Neural cell (in vitro differentiated cells): ENCODE data around the gene BORCS5. TPM values are rescaled to one million over a fixed set of nuclear protein-coding genes. Genes with fewer than 3 reads are reported as not detected.

Experiments
- H2AFZ ChIP-seq: fragments of 200-600, 300-800 bp; sonication (generic), shearing (Covaris generic); 2 replicates; pipeline ENCODE4 v1.6.0; 2014; ENCODE audit warnings: low read depth, mild to moderate bottlenecking, antibody characterized with exemption, low read length, moderate library complexity
- H3F3A ChIP-seq: fragments of 200-600 bp; shearing (Covaris generic); 2 replicates; pipeline ENCODE4 v1.6.1; 2016; ENCODE audit warnings: mild to moderate bottlenecking, moderate library complexity, mixed read lengths, antibody characterized with exemption, low read length; ENCODE audit not compliant: insufficient read depth, poor library complexity, severe bottlenecking
- H3K27ac ChIP-seq: fragments of 200-600, 300-800 bp; sonication (generic), shearing (Covaris generic); 2 replicates; pipeline ENCODE4 v1.5.1; 2014; ENCODE audit warnings: mild to moderate bottlenecking, low read length, moderate library complexity
- H3K27me3 ChIP-seq: fragments of 300-800, 200-600 bp; sonication (generic), shearing (Covaris generic); 2 replicates; pipeline ENCODE4 v1.6.0; 2014; ENCODE audit warnings: mild to moderate bottlenecking, low read depth, low read length, moderate library complexity; ENCODE audit not compliant: insufficient read depth
- H3K36me3 ChIP-seq: fragments of 300-800, 200-600 bp; sonication (generic), shearing (Covaris generic); 2 replicates; pipeline ENCODE4 v1.5.1; 2014; ENCODE audit warnings: mild to moderate bottlenecking, antibody characterized with exemption, low read length, moderate library complexity; ENCODE audit not compliant: insufficient read depth
- H3K4me2 ChIP-seq: fragments of 300-800, 200-600 bp; sonication (generic), shearing (Covaris generic); 2 replicates; pipeline ENCODE4 v1.6.0; 2014; ENCODE audit warnings: mild to moderate bottlenecking, low read length
- H3K4me3 ChIP-seq: fragments of 300-800, 200-600 bp; sonication (generic), shearing (Covaris generic); 2 replicates; pipeline ENCODE4 v1.5.1; 2014; ENCODE audit warnings: mild to moderate bottlenecking, low read length, moderate library complexity
- H3K79me2 ChIP-seq: fragments of 200-600 bp; shearing (Covaris generic); replicated peaks from 2 replicates; pipeline ENCODE4 v1.6.0; 2014; ENCODE audit warnings: mild to moderate bottlenecking, low read length, moderate library complexity; ENCODE audit not compliant: insufficient read depth
- H3K9ac ChIP-seq: fragments of 300-800, 200-600 bp; sonication (generic), shearing (Covaris generic); 2 replicates; pipeline ENCODE4 v1.6.1; 2016; ENCODE audit warnings: mild to moderate bottlenecking, low read length, mixed read lengths
- H3K9me2 ChIP-seq: fragments of 200-600 bp; shearing (Covaris generic); 2 replicates; pipeline ENCODE4 v1.6.1; 2016; ENCODE audit warnings: mild to moderate bottlenecking, low read length, mixed read lengths; ENCODE audit not compliant: insufficient read depth
- H3K9me3 ChIP-seq: fragments of 200-600, 300-800 bp; sonication (generic), shearing (Covaris generic); 2 replicates; pipeline ENCODE4 v1.6.1; 2016; ENCODE audit warnings: mild to moderate bottlenecking, mixed run types, low read length, moderate library complexity, mixed read lengths
- H4K20me1 ChIP-seq: fragments of 200-600 bp; shearing (Covaris generic); 2 replicates; pipeline ENCODE4 v1.6.1; 2016; ENCODE audit warnings: mild to moderate bottlenecking, mixed run types; ENCODE audit not compliant: insufficient read depth
- CTCF ChIP-seq: fragments of 450-650 bp; IDR thresholded peaks from 2 replicates; pipeline ENCODE4 v1.5.1; 2014; ENCODE audit warnings: antibody characterized with exemption, mild to moderate bottlenecking, moderate library complexity; ENCODE audit not compliant: poor library complexity, severe bottlenecking
- EP300 ChIP-seq: fragments of 450-650 bp; conservative IDR thresholded peaks from 2 replicates; pipeline ENCODE4 v1.6.1; 2014; ENCODE audit warnings: antibody characterized with exemption, mild to moderate bottlenecking, moderate library complexity; ENCODE audit not compliant: poor library complexity, severe bottlenecking
- EZH2 ChIP-seq: fragments of 200-600, 300-800 bp; shearing (Covaris generic), sonication (generic); IDR thresholded peaks from 2 replicates; pipeline ENCODE4 v1.6.1; 2014; ENCODE audit warnings: antibody characterized with exemption, low read length, borderline replicate concordance, mild to moderate bottlenecking; ENCODE audit not compliant: insufficient read depth, poor library complexity, severe bottlenecking
- MXI1 ChIP-seq: fragments of 450-650 bp; conservative IDR thresholded peaks from 2 replicates; pipeline ENCODE4 v1.6.1; 2014; ENCODE audit warnings: antibody characterized with exemption, mild to moderate bottlenecking; ENCODE audit not compliant: poor library complexity, severe bottlenecking
- POLR2AphosphoS5 ChIP-seq: IDR thresholded peaks from 2 replicates; pipeline ENCODE4 v1.6.1; 2012
- RAD21 ChIP-seq: fragments of 450-650 bp; conservative IDR thresholded peaks from 2 replicates; pipeline ENCODE4 v1.6.1; 2014; ENCODE audit warnings: antibody characterized with exemption, mild to moderate bottlenecking, moderate library complexity
- REST ChIP-seq: IDR thresholded peaks from 2 replicates; pipeline ENCODE4 v1.6.1; 2012; ENCODE audit warnings: borderline replicate concordance
- SMC3 ChIP-seq: fragments of 450-650 bp; conservative IDR thresholded peaks from 2 replicates; pipeline ENCODE4 v1.6.1; 2014; ENCODE audit warnings: antibody characterized with exemption, mild to moderate bottlenecking, moderate library complexity; ENCODE audit not compliant: poor library complexity
- TAF1 ChIP-seq: IDR thresholded peaks from 2 replicates; pipeline ENCODE4 v1.6.1; 2012; ENCODE audit warnings: low read depth
- polyA plus RNA-seq: library from polyadenylated mRNA; depleted of rRNA; stranded (reverse); fragments of >200 nt; gene quantifications from 2 replicates; pipeline ENCODE4 v1.2.3, GENCODE V29; 2014

Gene BORCS5
- polyA plus RNA-seq, 1 donor from 2014 or later: 14.2 TPM

- H3K9me2 ChIP-seq: no peaks in the 10 kb centered on the region
- H3K36me3 ChIP-seq: no peaks in the 10 kb centered on the region
- TF ChIP-seq CTCF (no peak), EP300 (no peak), SMC3 (no peak), RAD21 (no peak), REST (no peak), EZH2 (no peak), TAF1 (no peak), MXI1 (no peak), POLR2AphosphoS5 (no peak)
- no peak overlapping the region for H3K27ac ChIP-seq
- no peaks in the 10 kb centered on the region for H3K79me2 ChIP-seq
- H4K20me1 ChIP-seq: no peaks in the 10 kb centered on the region
- no peak overlapping the region for H3K4me3 ChIP-seq
- no peaks in the 10 kb centered on the region for H3K27me3 ChIP-seq
- no peak overlapping the region for H3K9ac ChIP-seq
- H3K4me2 ChIP-seq: no peak overlapping the region
- no peaks in the 10 kb centered on the region for H3F3A ChIP-seq
- H3K9me3 ChIP-seq: no peaks in the 10 kb centered on the region
- no peak overlapping the region for H2AFZ ChIP-seq
Measured at GRCh38 chr12:12366701-12367481, 10.0 kb downstream of the BORCS5 start.

GRCh38 chr12:12367482-12367998, 10.7 kb downstream of the BORCS5 start:
- no peaks in the 10 kb centered on the region for H3K9me2 ChIP-seq
- H3K9ac ChIP-seq: no peak overlapping the region
- no peaks in the 10 kb centered on the region for H3F3A ChIP-seq
- H3K4me3 ChIP-seq: no peak overlapping the region
- H3K79me2 ChIP-seq: no peaks in the 10 kb centered on the region
- no peak overlapping the region for H2AFZ ChIP-seq
- H4K20me1 ChIP-seq: no peaks in the 10 kb centered on the region
- H3K27ac ChIP-seq: no peak overlapping the region
- no peaks in the 10 kb centered on the region for H3K36me3 ChIP-seq
- H3K27me3 ChIP-seq: no peaks in the 10 kb centered on the region
- no peaks in the 10 kb centered on the region for H3K9me3 ChIP-seq
- no peak overlapping the region for H3K4me2 ChIP-seq
- TF ChIP-seq TAF1 (no peak), SMC3 (no peak), RAD21 (no peak), EZH2 (no peak)
